ENCODE measurements around the gene ZNF576.

DNA sequence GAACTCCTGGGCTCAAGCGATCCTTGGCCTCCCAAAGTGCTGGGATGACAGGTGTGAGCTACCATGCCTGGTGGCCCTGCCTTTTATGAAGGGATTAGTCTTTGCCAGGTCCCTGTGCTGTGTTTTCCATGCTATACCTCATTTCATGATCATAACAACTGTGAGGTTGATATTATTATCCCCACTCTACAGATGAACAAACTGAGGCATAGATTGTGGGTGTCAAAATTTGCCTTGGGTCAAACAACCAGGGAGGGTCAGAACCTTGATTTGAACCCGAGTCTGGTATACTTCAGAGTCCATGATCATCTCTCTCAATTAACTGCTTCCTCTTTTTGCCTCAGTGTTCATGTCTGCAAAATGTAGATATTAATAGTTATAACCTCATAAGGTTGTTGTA, 13.9 kb upstream of the ZNF576 start:
- TF ChIP-seq, protein P1, sequence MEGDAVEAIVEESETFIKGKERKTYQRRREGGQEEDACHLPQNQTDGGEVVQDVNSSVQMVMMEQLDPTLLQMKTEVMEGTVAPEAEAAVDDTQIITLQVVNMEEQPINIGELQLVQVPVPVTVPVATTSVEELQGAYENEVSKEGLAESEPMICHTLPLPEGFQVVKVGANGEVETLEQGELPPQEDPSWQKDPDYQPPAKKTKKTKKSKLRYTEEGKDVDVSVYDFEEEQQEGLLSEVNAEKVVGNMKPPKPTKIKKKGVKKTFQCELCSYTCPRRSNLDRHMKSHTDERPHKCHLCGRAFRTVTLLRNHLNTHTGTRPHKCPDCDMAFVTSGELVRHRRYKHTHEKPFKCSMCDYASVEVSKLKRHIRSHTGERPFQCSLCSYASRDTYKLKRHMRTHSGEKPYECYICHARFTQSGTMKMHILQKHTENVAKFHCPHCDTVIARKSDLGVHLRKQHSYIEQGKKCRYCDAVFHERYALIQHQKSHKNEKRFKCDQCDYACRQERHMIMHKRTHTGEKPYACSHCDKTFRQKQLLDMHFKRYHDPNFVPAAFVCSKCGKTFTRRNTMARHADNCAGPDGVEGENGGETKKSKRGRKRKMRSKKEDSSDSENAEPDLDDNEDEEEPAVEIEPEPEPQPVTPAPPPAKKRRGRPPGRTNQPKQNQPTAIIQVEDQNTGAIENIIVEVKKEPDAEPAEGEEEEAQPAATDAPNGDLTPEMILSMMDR (conservative IDR thresholded peaks at IDR 0.05 in 1 of 2, IDR thresholded peaks at IDR 0.05 in 1 of 2; ENCODE audit: extremely low read depth in 1 of 2, insufficient read depth in 1 of 2, low read depth in 1 of 2, low read length in 2 of 2), result no peak
- no peak for TF ChIP-seq EZH2 (IDR thresholded peaks at IDR 0.05; ENCODE audit: borderline replicate concordance, low read length)
